ENCODE data around the gene FAM53C.
"Not testable (repeated sequence)": the region's sequence is repeated elsewhere in the genome, so short reads cannot be mapped to it uniquely, and the experiment has no call there.

FAM53C gene

DNA sequence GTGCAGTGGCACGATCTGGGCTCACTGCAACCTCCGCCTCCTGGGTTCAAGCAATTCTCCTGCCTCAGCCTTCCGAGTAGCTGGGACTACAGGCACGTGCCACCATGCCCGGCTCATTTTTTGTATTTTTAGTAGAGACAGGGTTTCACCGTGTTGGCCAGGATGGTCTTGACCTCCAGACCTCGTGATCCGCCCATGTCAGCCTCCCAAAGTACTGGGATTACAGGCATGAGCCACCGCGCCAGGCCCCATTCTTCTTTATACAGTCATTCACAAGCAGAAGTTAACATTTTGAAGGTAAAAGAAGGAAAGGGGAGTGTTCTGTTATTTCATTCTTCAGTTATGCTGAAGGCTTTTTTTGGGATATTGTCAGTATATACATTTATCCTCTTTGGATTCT lies 51.8 kb downstream of the FAM53C start:
- not testable (repeated sequence) for DNase-seq (ENCODE audit: low read depth in 3 of 3, low spot score in 1 of 3)

DNA sequence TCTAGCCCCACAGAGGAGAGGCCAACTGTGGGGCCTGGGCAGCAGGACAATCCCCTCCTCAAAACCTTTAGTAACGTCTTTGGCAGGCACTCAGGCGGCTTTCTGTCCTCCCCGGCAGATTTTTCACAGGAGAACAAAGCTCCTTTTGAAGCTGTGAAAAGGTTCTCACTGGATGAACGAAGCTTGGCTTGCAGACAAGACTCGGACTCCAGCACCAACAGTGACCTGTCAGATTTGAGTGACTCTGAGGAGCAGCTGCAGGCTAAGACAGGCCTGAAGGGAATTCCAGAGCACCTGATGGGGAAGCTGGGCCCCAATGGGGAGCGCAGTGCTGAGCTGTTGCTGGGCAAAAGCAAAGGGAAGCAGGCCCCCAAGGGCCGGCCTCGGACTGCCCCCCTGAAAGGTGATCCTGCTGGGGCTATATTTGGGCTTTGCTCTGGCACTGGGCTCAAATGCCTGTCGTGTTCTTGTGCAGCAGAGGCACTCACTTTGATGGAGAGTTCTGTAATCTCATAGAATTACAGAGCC lies 53.9 kb downstream of the FAM53C start:
- DNase-seq (ENCODE audit: low read depth in 3 of 3, low spot score in 1 of 3), result no peak

Data from stimulated activated CD4-positive, alpha-beta T cell treated with anti-CD3 and anti-CD28 coated beads, TNF-alpha, amount 100 ng/mL, for 1 hour (primary cell).